NCI-H2081 treated with DMSO at 0.1 percent for 48 hours (cell line): ENCODE data around the gene EVPL.
"Not testable (repeated sequence)": the region's sequence is repeated elsewhere in the genome, so short reads cannot be mapped to it uniquely, and the experiment has no call there.

Experiments used
- DNase-seq: peaks from one replicate; lab custom pipeline; 2025; lab: John Stamatoyannopoulos, UW

The EVPL gene

GRCh38 chr17:76048025-76048605 lies 21.0 kb upstream of the EVPL start:
- no peak for DNase-seq

- DNase-seq, result no peak
Observed at GRCh38 chr17:76046064-76046463, 19.0 kb upstream of the EVPL start.

DNA sequence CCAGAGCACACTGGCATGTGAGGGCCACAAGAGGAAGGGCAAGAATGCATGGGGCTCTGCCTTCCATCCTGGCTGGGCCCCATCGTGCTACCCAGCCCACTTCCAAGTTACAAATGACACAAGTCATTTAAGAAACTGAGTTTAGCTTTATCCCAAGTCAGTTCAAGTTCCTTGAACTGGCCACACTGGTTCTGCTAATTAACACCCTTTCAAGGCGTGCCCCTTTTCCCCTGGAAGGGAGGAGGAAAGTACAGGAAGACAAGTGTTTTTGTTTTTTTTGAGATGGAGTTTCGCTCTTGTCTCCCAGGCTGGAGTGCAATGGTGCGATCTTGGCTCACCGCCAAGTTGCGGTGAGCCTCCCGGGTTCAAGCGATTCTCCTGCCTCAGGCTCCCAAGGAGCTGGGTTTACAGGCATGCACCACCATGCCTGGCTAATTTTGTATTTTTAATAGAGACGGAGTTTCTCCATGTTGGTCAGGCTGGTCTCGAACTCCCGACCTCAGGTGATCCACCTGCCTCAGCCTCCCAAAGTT lies 17.4 kb upstream of the EVPL start:
- DNase-seq, result not testable (repeated sequence)

GRCh38 chr17:76042868-76043267 lies 15.8 kb upstream of the EVPL start:
- not testable (repeated sequence) for DNase-seq

DNA sequence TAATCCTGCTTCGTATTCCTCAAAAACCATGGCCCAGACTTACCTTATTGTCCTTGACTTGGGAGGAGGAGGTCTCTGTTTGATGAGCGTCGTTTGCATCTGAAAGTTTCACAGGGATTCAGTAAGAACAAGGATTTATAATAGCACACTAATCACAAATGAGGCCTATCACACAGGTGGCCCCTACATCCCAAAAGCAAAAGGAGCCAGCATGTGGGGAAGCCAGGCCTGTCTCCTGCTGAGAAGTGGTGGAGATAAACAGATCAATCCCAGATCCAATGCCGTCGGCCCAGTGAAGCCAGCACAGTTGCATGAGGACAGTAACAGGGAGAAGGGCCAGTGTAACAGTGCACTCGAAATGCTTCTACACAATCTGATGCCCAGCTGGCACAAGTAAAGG lies 13.3 kb upstream of the EVPL start:
- DNase-seq, result no peak

GRCh38 chr17:76039121-76039520 lies 12.0 kb upstream of the EVPL start:
- DNase-seq, result no peak

- DNase-seq, result no peak
Observed at GRCh38 chr17:76038050-76038449, 10.9 kb upstream of the EVPL start.

GRCh38 chr17:76036497-76037261 lies 9.6 kb upstream of the EVPL start:
- DNase-seq, result no peak

GRCh38 chr17:76034428-76035350 lies 7.6 kb upstream of the EVPL start:
- DNase-seq, result no peak

- DNase-seq, result no peak
Observed at GRCh38 chr17:76033139-76033538, 6.0 kb upstream of the EVPL start.

GRCh38 chr17:76032780-76033108 lies 5.6 kb upstream of the EVPL start:
- no peak for DNase-seq

DNA sequence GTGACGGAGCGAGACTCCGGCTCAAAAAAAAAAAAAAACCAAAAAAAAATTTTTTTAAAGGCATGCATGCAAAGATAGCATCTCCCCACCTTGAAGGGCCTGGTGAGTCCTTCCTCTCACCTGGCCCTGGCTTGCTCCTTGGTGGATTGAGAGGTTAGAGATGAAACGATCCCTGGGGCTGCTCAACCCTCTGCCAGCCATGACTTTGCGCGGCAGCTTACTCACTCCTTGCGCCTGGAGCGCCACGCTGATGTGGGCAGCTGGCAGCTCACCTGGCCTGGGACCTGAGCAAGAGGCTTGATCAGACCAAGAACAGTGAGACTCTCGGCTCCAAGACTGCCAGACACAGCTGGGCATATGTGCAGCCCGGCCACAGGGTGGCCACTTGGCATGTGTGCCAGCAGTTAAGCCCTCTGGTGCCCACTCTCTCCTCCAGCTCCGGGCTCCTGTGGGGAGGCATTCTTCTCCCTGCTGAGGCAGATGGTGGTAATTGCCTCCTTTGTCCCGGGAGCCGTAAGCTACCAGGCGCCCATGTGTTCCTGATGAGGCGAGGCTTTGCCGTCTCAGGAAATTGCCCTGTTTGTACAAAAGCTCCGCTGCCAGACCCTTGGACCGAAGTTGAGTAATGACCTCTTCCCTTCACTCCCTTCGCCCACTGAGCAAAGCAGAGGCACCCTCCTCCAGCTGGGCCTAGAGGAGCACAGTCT lies 5.1 kb upstream of the EVPL start:
- DNase-seq, result peak; percentile 46

GRCh38 chr17:76026714-76027158 lies 370 bp downstream of the EVPL start:
- no peak for DNase-seq

DNA sequence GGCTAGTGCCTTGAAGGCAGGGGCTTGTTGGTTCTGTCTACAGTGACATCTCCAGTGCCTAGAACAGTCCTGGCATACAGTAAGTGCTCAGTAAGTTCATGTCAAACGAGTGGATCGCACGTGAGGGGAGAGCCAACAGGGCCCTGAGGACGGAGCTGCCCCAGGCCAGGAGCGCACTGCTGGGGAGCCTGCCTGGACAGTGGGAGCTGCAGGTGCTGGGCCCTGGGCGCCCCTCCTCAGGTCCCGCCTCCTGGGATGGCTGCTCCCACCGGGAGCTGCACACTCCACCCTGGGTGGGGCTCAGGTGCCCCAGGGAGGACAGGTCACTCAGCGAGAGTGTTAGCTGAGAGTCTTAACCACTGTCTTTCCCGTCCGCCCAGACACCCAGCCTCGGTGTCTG lies 1.8 kb downstream of the EVPL start:
- no peak for DNase-seq

DNA sequence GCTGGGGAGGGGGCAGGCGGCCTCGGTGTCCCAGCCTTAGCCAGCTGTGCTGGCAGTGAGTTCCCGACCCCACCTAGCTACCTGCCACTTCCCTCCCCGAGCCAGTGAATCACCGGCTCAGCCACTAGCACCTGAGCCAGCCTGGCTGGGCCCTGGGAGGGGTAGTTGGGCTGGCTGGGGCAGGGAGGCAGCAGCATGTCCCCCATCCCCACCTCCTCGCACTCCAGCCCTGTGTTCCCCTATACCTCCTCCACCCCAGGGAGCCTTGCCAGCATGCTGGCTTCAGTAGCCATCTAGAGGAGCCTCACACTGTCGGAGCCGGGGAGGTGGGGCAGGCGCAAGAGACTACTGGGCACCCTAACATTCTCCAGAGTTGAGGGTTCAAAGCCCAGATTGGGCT lies 2.8 kb downstream of the EVPL start:
- no peak for DNase-seq

DNA sequence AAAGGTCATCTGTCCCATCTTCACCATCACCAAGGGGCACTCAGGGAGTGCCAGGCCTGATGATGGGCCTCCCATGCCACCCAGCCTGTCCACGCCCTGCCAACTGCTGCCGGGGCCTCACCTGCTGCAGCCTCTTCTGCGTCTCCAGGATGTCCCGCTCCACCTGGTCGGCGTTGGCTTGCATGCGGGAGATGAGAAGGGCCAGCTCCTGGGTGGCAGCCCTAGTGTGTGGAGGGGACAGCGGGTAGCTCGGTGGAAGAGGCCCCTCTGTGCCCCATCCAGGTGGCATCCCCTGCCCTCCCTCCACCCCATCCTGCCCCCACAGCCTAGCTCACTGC lies 3.2 kb downstream of the EVPL start:
- DNase-seq, result no peak

GRCh38 chr17:76022973-76023899 lies 3.9 kb downstream of the EVPL start:
- DNase-seq, result no peak

- no peak for DNase-seq
Observed at GRCh38 chr17:76022285-76022684, 4.8 kb downstream of the EVPL start.

GRCh38 chr17:76019833-76020467 lies 7.2 kb downstream of the EVPL start:
- DNase-seq, result no peak

DNA sequence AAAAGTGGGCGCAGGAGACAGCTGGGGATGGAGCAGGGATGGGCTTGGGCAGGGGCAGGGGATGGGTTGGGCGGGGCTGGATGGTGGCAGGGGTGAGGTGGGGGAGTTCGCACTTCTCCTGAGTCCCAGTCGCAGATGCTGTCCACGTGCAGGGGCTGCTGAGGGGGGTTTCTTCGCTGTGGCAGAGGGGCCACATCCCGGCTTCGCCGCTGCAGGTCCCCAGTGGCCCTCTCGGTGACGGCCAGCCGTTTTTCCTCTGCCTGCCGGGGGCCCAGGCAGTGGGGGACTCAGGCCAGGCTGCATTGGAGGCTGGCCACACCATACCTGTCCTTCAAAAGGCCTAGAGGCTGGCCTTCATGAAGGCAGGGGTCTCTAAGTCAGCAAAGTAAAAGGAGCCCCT lies 8.3 kb downstream of the EVPL start:
- no peak for DNase-seq

DNA sequence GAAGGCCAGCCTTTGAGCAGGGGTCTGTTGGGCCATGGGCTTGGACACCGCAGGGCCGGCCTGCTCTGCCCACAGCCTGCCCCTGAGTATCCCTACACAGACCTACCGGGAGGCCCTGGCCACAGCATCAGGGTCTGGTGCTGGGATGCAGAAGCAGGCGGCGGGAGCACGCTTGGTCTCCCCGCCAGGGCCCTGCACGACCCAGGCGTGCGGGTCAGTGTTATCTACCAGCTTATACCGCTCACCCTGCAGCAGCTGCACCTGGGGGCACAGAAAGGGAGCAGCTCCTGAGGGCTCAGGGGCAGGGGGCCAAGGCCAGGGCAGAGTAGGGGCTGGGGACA lies 8.8 kb downstream of the EVPL start:
- no peak for DNase-seq
